Ovary (tissue), 9 donors: ENCODE results near the gene BEST2. TPM values are rescaled to one million over a fixed set of nuclear protein-coding genes. Genes with fewer than 3 reads are reported as not detected.

ENCODE experiments used
- DNase-seq, 5 donors: peaks; one replicate each; pipeline ENCODE4 v3.0.0-alpha.2; 2019 to 2020
- H3K27ac ChIP-seq, 2 donors: fragments of 200-600 bp; one replicate each; pipeline versions ENCODE4 v1.5.1 to v1.8.0; 2019 to 2022
- H3K27me3 ChIP-seq: fragments of 200-600 bp; one replicate; pipeline ENCODE4 v1.8.0; 2022
- H3K36me3 ChIP-seq: fragments of 200-600 bp; sonication (generic); one replicate; pipeline ENCODE4 v1.5.1; 2019
- H3K4me1 ChIP-seq: one replicate; pipeline ENCODE4 v1.8.1; 2013; ENCODE audit warnings: mild to moderate bottlenecking, moderate library complexity; ENCODE audit not compliant: insufficient read depth
- H3K4me3 ChIP-seq: fragments of 200-600 bp; sonication (generic); one replicate; pipeline ENCODE4 v1.5.1; 2017
- H3K9me3 ChIP-seq, 2 donors: fragments of 200-600 bp in 1 of 2; sonication (generic) in 1 of 2; one replicate each; pipeline versions ENCODE4 v1.5.1 to v1.8.1; 2013 to 2019; ENCODE audit warnings: mild to moderate bottlenecking in 1 of 2, moderate library complexity in 1 of 2
- CTCF ChIP-seq, 3 donors: fragments of 450-650 bp in 2 of 3; fragments of 200-600 bp in 1 of 3; IDR thresholded peaks; one replicate each; pipeline versions ENCODE4 v1.5.1 to v1.8.0; 2016 to 2022; ENCODE audit warnings: antibody characterized with exemption in 3 of 3, mild to moderate bottlenecking in 1 of 3
- EP300 ChIP-seq: sonication (generic); formaldehyde crosslinking; IDR thresholded peaks from one replicate; pipeline ENCODE4 v1.6.1; 2017; ENCODE audit warnings: antibody characterized with exemption
- POLR2A ChIP-seq: fragments of 450-650 bp; IDR thresholded peaks from one replicate; pipeline ENCODE4 v1.6.1; 2017; ENCODE audit warnings: antibody characterized with exemption, mild to moderate bottlenecking, moderate library complexity
- WGBS, 3 donors: extraction: QIAGEN DNeasy Blood & Tissue Kit in 1 of 3; methylation state at CpG; one replicate each; pipeline versions ENCODE4 v1.1.5 to v1.1.7; 2013 to 2017; 5-methylcytosine and 5-hydroxymethylcytosine counted together
- intact Hi-C, 4 donors: fragments of 100-400 bp; cut with DNase I; formaldehyde crosslinking; loops; one replicate each; pipeline versions ENCODE4 v1.11.0 to v1.15.1; 2022 to 2023
- polyA plus RNA-seq, 2 donors: library from polyadenylated mRNA; stranded (reverse); fragments of 200-250 nt in 1 of 2; fragments of 350-450 nt in 1 of 2; fragmentation: Illumina TruSeq in 1 of 2; extraction: RNeasy Lipid Tissue Mini Kit (QIAGEN cat#74804) in 1 of 2; gene quantifications; one replicate each; pipeline ENCODE4 v1.2.3, GENCODE V29; 2013 to 2014
- total RNA-seq, 7 donors: library from RNA; depleted of rRNA in 2 of 7; stranded (reverse); fragments of >200 nt in 2 of 7; fragmentation: NEBNext Ultra II Directional in 3 of 7; extraction: Animal tissue kit (Norgen Biotek cat#: 25700) in 3 of 7; gene quantifications; one replicate each; pipeline versions ENCODE4 v1.1.0 to v1.2.4, GENCODE V29; 2016 to 2023
- donor health status: DM: no; HTN: no; CAD: no; lungs with moderate emphysema.
- donor health status: DM: no; HTN: no; CAD: no.
- donor health status: Bipolar disorder and iron deficiency.
- donor health status: DM: yes; HTN: yes; CAD: no.
- donor health status: DM: no; HTN: no; CAD: no.
- donor health status: DM: yes; HTN: yes; CAD: no.

The BEST2 gene
- total and polyA plus RNA-seq, 9 donors: not detected

DNA sequence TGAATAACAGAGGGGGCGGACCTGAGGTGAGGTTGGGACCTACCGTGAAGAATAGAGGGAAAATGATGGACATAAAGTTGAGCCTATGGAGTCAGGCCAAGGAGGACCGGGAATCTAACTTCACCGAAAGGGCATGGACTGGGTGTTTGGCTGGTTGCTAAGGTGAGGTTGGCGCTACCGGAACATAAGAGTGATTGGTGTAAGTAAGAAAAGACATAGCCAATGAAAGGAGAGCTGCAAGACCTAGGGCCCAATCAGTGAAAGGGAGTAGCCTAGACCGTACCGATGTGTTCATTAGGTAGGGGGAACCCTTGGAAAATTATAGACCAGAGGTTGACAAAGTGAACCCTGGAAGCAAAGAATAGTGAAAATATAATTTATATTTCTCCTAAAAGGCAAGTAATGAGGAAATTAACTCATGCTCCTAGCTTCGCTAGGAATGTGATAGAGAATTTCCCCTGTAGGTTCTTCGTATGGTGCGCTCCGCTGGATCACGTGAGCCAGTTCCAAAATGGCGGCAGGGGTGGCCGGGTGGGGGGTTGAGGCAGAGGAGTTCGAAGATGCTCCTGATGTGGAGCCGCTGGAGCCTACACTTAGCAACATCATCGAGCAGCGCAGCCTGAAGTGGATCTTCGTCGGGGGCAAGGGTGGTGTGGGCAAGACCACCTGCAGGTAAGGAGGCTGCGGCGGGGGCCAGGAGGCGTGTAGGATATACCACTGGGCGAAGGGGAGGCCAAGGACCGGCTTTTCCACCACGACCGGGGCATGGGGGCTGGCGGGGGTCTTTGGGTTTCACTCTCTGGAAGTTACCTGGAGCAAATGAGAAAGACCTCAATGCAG, 14.4 kb upstream of the BEST2 start, which contains the start of gene GET3:
Gene GET3 (plus strand): TSS at position 503 of the 840 bp plus-strand sequence. CDS start 9 bp downstream, at position 512.
- peak within 1 kb of the TSS; percentile 87 for H3K4me3 ChIP-seq
- intact Hi-C loops: loop anchor here in 1 of 4 donors (2.0 kb wide), 1 partner anchor 40 kb away; no protein-coding TSS in a partner anchor
- peak; percentile 71 to 94 (median 83) for DNase-seq
- no peaks in the 10 kb centered on the region for H3K36me3 ChIP-seq
- H3K27ac ChIP-seq: peak within 1 kb of the TSS; percentile 52 to 77
- no peaks in the 10 kb centered on the region for H3K9me3 ChIP-seq
- no peaks in the 10 kb centered on the region for H3K27me3 ChIP-seq
- peaks cover 16% of the 10 kb centered on the region for H3K4me1 ChIP-seq
- TF ChIP-seq CTCF (IDR thresholded peaks at IDR 0.05) (peak in 2 of 3 donors; percentile 42 to 58), EP300 (no peak), POLR2A (peak; percentile 53)
- WGBS, 3 donors: 0 to 1% (median 0%) methylated on average over 24 to 29 of the region's 29 CpGs

GRCh38 chr19:12737835-12738351, 13.7 kb upstream of the BEST2 start:
- H3K27me3 ChIP-seq: no peaks in the 10 kb centered on the region
- TF ChIP-seq EP300: no peak
- TF ChIP-seq POLR2A: no peak
- TF ChIP-seq CTCF (IDR thresholded peaks at IDR 0.05): no peak
- no peak for DNase-seq
- peaks cover 13% of the 10 kb centered on the region for H3K4me1 ChIP-seq
- 6 to 12% (median 7%) methylated on average over 13 of the region's 13 CpGs for WGBS, 3 donors
- H3K4me3 ChIP-seq: peak overlapping the region; percentile 87
- no peaks in the 10 kb centered on the region for H3K36me3 ChIP-seq
- H3K9me3 ChIP-seq: no peaks in the 10 kb centered on the region
- no peak overlapping the region for H3K27ac ChIP-seq
- intact Hi-C loops: loop anchor here in 1 of 4 donors (2.0 kb wide), 1 partner anchor 39 kb away; no protein-coding TSS in a partner anchor

DNA sequence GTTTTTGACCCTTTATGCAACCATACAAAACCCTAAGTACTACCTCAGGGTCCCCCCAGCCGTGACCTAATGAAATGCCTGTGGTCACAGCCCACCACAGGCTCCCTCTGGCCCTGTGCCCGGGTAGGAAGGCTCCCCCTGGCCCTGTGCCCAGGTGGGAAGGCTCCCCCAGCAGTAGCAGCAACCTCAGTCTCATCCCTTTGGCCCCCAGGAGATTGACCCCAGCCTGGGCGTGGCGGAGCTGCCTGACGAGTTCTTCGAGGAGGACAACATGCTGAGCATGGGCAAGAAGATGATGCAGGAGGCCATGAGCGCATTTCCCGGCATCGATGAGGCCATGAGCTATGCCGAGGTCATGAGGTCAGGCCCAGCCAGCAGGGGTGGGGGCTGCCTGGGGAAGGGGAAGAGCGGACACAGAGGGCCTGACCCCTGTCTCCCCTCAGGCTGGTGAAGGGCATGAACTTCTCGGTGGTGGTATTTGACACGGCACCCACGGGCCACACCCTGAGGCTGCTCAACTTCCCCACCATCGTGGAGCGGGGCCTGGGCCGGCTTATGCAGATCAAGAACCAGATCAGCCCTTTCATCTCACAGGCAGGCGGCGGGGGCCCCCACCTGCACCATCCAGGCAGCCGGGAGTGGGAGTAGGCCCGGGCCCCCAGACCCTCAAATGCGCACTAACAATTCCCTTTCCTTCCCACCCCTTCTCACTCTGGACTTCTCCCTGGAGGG, 6.3 kb upstream of the BEST2 start:
- peaks cover 0 to 12% of the 10 kb centered on the region in 2 donors for H3K9me3 ChIP-seq
- 72 to 79% (median 73%) methylated on average over 22 of the region's 22 CpGs for whole genome bisulfite sequencing, 3 donors

More for the DNA sequence above, 6.3 kb upstream of the BEST2 start:
- no peaks in the 10 kb centered on the region for H3K4me1 ChIP-seq
- no peaks in the 10 kb centered on the region for H3K36me3 ChIP-seq
- intact Hi-C loops: no loop called here
- TF ChIP-seq POLR2A (no peak), CTCF (IDR thresholded peaks at IDR 0.05) (no peak), EP300 (no peak)
- H3K4me3 ChIP-seq: no peak overlapping the region
- DNase-seq: no peak
- no peak overlapping the region for H3K27ac ChIP-seq
- H3K27me3 ChIP-seq: no peaks in the 10 kb centered on the region
